ENCODE results near the gene CNPY3.
A peak's percentile ranks its signal among the peaks of the same experiment; 100 is the strongest.
"Not testable (repeated sequence)": the region's sequence is repeated elsewhere in the genome, so short reads cannot be mapped to it uniquely, and the experiment has no call there.

The CNPY3 gene

DNA sequence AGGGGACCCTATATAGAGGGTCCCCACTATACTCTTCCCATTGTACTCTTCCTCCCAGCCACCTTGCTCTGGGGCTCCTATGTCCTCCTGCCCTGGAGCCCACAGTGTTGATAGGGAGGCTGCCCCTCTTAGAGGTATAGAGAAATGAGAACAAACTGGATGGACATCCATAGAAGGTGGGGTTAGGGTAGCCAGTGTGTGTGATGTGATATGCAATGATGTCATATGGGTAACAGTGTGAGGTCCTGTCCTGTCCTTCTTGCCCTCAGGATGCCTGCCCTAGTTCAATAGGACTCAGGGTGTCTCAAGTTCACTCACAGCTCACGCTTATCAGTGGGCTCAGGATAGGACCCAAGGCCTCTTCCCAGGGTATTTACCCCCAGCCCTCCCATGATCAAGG, 13.0 kb upstream of the CNPY3 start:
- no peak for DNase-seq

DNA sequence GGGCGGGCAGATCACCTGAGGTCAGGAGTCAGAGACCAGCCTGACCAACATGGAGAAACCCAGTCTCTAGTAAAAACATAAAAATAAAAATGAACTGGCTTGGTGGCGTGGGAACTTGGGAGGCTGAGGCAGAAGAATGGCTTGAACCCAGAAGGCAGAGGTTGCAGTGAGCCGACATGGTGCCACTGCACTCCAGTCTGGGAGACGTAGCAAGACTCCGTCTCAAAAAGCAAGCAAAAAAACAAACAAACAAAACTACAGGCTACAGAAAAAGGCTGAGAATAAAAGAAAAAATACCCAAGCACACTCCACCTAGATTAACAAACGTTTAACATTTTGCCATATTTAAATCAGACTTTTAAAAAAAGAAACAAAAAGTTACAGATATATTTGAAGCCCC, 7.5 kb upstream of the CNPY3 start:
- DNase-seq: no peak

DNA sequence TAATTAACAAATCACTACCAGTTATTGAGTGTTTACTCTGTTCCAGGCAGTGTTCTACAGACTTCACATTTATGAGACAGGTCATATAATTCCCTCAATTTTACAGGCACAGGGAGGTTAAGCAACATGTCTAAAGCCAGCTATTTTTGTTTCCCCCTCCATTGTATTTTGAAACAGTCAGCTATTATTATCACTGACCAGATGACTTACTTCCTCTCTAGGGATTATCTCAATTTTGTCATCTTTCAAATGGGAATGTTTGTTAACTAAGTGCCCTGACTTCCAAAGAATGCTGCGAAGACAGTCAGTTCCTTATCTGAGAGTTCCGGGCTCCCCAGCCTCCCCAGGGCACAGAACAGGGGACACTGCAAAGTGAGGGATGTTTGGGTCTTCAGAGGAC, 5.6 kb upstream of the CNPY3 start:
- no peak for DNase-seq

DNA sequence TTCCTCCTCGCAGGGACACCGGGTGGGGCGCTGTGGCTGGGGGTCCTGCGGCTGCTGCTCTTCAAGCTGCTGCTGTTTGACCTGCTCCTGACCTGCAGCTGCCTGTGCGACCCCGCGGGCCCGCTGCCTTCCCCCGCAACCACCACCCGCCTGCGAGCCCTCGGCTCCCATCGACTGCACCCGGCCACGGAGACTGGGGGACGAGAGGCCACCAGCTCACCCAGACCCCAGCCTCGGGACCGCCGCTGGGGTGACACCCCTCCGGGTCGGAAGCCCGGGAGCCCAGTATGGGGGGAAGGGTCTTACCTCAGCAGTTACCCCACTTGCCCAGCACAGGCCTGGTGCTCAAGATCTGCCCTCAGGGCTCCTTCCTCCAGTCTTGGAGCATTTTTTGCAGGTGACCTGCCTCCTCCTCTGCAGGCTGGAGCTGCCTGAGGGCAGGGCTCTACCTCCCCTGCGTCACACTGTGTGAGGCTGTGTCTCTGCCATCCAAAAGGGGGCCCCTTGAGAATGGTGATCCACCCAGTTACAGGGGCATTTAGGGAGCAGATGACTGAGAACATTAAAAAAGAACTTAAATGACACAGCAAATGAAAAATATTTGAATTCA, 3.9 kb upstream of the CNPY3 start:
- DNase-seq: peak; percentile 82

DNA sequence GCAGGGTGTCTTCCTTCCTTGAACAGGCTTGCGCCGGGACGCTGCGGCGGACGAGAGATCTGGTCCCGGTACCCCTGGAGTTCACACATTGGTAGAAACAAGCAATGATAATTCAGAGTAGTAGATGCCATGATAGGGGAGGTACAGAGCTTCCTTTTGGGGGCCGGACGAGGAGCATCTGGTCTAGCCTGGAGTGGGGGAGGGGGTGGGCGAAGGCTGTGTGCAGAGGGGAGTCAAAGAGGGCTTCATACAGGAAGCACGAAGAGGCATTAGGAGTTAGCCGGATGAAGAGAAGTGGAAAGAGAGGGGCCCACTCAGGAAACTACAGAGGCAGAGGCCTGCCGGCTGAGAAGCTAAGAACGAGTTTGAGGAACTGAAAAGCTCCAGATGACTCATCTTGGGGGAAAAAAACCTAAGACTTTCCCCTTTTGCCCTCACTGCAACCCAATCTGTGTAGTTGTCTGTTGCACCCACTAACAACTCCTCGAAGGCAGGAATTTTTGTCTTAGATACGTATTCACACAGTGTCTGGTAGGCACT, 611 bp downstream of the CNPY3 start:
- no peak for DNase-seq

DNA sequence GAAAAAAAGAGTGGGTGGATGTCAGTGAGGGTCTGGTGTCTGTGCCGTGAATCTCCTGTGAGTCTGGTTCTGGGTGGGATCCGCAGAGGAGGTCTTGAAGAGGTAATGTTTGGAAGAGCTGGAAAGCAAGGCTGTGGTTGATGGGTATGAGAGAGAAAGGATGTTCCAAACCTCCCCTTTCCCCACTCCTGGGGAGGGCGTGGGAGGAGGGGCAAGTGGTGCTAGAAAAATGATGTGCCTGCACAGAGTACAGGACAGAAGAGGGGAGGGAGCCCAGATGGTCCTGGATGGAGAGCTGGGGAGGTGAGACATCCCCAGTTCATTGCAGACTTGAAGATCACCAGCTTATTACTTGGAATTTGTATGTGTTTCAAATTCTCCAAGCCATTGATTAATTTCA, 3.1 kb downstream of the CNPY3 start:
- no peak for DNase-seq

DNA sequence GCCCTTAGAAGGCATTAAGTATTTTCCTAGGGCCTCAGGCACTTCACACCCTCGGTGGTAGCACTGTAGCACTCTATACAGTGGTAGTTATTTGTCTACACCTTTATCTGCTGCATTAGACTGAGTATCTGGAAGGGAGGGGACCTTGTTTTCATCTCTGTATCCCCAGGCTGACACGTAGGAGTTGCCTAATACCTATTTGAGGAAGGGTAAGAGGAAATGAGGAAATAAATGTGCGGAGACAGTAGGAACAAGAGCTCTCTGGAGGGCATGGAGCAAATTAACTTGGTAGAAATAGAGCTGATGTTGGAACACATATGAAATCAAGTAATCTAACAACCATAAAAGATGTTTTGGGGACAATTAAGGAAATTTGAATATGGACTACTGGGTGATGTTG, 3.9 kb downstream of the CNPY3 start:
- DNase-seq: no peak

DNA sequence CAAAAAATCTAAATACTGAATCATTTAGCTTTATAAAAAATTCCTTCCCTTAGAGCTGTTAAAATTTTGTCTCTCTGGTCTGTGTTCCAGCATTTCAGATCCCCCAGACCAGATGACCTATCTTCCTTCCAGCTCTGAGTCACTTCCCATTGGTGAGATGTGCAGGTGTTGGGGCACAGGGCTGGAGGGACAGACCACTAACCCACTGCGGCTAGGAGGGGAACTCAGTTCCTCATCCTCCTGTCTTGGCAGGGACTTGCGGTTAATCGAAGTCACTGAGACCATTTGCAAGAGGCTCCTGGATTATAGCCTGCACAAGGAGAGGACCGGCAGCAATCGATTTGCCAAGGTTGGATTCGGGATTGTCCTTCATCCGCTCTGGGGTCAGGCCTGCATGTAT, 6.0 kb downstream of the CNPY3 start:
- DNase-seq: no peak

DNA sequence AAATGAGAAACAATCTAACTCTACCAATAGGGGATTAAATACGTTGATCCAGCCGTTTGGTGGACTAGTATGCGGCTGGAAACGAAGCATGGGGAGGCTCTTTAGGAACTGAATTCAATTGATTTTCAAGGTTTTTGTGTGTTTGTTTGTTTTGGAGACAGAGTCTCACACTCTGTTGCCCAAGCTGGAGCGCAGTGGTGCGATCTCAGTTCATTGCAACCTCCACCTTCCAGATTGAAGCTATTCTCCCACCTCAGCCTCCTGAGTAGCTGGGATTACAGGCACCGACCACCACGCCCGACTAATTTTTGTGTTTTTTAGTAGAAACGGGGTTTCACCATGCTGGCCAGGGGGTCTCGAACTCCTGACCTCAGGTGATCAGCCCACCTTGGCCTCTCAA, 7.1 kb downstream of the CNPY3 start:
- DNase-seq: no peak

DNA sequence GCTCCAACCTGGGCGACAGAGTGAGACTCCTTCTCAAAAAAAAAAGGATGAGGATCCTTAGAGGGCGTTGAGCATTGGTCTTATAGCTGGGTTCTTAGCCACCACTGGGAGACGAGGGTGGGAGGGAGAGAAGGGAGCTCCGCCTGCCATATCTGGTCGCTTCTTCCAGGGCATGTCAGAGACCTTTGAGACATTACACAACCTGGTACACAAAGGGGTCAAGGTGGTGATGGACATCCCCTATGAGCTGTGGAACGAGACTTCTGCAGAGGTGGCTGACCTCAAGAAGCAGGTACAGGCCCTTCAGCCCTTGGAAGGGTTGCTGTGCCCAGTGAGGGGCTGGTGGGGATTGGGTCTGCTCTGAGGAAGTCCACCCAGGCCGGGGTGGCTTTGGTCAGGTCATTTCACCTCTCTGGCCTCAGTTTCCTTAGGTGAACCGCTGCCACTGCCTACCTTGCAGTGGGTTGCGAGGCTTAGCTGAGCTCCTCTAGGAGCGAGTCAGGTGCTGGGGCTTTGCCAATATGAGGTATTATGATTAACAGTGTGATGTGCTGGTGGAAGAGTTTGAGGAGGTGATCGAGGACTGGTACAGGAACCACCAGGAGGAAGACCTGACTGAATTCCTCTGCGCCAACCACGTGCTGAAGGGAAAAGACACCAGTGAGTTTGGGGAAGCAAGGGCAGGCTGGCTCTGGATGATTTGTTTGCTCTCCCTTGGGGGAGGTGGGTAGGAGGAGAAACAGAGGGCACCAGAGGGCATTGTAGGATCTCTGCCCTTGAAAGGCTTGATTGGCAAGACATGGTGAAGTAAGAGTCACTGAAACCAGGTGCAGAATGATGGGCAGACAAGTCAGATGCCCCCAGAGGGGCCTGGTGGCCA, 8.5 kb downstream of the CNPY3 start:
- no peak for DNase-seq

DNA sequence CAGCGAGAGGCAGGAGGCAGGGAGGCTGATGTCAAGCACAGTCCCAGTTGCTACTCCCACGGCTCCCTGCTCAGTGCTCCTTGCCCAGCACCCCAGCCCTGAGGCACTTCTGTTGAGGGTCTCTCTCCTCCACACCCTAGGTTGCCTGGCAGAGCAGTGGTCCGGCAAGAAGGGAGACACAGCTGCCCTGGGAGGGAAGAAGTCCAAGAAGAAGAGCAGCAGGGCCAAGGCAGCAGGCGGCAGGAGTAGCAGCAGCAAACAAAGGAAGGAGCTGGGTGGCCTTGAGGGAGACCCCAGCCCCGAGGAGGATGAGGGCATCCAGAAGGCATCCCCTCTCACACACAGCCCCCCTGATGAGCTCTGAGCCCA, 9.1 kb downstream of the CNPY3 start:
- no peak for DNase-seq

DNA sequence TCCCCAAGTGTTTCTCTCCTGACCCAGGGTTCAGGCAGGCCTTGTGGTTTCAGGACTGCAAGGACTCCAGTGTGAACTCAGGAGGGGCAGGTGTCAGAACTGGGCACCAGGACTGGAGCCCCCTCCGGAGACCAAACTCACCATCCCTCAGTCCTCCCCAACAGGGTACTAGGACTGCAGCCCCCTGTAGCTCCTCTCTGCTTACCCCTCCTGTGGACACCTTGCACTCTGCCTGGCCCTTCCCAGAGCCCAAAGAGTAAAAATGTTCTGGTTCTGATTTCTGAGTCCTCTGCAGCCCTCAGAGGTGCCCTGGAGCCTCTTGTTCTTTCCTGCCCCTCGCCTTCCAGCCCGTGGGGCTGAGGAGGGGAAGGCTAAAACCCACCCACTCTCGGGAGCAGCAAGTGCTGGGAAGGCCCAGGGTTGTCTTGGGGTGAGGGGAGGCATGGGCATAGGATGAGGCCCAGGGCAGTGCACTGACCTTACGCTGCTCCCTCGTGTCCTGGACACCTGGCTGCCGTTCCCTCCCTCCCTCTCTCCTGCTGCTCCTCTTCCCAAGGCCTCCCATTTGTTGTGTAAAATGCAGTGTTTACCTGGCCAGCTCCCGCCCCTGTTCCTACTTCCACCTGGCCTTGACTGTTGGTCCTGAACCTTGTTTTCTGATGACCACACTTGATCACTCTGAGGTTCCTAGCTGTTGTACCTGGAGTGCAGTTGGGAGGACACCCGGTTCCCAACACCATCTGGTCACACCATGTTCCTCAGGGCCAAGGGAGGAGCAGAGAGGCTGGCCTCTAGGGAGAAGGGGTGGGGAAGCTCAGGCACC, 9.9 kb downstream of the CNPY3 start:
- no peak for DNase-seq

DNA sequence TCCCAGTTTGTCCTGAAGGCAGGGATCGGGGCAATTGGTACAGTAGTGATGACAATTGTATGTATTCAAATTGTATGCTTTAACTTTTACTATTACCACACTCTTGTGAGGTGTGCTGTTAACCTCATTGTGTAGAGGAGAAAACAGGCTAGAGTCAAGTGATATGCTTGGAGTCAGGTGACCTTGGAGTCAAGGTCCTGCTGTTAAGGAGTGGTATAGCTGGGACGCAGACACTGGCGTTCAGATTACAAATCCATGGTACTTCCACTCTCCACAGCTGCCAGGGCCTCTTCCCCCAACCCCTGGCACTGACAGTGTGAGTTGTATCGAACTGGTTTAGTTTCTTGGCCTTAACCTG, 10.5 kb downstream of the CNPY3 start:
- DNase-seq: no peak

DNA sequence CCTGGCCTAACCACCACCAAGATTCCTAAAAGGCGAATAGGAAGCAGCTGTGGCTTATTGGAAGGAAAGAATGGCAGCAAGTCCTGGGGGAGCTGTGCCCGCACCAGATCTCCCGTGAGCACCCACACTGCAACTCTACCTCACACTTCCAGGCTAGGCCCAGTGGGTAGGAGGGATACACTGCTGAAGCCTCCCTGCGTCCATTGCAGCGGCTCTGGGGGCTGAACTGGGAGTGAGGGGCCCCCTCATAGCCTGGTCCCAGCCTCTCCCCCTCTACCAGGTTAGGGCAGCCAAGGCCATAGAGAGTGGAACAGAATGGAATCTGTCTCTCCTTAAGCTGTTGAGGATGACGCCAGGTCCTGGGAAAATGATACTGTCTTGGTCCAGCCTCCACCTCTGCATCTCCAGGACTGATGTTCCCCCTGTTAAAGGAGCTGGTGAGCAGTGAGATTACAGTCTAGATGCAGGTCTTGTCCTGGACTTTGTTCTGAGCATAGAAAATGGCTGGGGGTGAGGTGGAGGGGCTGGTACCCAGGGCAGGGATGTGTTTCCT, 11.3 kb downstream of the CNPY3 start:
- no peak for DNase-seq

DNA sequence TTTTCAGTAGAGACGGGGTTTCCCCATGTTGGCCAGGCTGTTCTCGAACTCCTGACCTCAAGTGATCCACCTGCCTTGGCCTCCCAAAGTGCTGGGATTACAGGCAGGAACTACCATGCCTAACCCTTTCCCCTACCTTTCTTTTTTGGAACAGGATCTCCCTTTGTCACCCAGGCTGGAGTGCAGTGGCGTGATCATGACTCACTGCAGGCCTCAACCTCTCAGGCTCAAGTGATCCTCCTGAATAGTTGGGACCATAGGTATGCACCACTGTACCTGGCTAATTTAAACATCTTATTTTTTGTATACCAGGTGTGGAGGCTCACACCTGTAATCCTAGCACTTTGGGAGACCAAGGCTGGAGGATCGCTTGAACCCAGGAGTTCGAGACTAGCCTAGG, 12.1 kb downstream of the CNPY3 start:
- not testable (repeated sequence) for DNase-seq

DNA sequence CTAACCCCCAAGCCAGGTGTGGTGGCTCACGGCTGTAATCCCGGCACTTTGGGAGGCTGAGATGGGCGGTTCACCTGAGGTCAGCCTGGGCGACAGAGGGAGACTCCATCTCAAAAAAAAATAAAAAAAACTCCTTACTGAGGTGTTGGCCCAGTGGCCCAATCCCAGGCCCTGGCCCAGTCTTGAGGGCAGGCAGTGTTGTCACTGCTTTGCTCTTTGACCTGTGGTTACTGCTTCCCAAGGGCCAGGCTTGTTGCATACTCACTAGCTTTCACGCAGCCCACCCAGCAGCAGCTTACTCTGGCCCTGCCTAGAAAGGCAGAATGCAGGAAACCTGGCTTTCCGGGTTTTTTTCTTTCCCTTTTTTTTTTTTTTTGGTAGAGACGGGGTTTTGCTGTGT, 13.2 kb downstream of the CNPY3 start:
- no peak for DNase-seq

DNA sequence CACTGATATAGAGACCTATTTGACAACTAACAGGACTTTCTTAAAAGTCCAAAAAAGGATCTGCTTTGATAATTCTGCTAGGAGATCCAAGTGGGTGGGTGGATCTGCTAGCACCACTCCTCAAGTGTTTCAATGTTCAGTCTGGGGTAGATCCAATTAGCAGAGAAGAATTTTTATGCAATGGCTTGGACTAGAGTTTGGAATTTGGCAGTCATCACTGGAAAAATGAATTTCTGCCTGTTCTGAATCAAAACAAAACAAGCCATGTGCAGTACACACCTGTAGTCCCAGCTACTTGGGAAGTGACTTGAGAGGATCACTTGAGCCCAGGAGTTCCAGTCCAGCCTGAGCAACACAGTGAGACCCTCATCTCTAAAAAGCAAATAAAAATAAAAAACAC, 18.7 kb downstream of the CNPY3 start:
- no peak for DNase-seq

DNA sequence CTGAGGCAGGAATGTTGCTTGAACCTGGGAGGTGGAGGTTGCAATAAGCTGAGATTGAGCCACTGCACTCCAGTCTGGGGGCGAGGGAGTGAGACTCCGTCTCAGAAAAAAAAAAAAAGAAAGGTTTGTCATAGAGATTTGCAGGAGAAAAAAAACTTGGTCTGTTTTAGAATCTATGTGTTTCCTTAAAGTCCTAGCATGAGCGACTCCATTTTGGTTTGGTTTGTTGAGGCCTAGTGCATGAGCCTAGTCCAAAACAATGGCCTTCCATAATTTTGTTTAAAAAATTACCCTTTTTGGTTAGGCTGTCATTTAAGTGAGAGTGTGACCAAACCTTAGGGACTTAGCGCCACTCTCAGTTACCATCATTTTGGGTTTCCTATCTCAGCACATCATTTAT, 23.1 kb downstream of the CNPY3 start:
- no peak for DNase-seq

DNA sequence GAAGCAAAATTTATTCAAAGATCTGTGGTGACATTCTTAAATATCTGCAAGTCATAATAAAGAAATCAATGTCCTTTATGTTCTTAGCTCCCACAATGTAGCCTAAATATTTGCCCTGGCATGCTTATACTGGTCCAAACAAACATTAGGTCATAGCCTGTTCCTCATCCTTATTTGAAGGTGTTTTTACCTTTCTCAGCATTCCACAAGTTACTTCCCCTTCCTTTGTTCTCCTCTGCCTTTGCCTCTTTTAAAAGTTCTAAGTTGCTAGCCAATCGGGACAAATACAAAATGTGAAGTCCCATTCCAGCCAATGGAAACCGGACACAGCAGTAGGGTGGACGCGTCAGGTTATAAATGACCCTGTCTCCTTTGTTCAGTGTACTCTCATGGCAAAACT, 25.1 kb downstream of the CNPY3 start:
- DNase-seq: not testable (repeated sequence)

DNA sequence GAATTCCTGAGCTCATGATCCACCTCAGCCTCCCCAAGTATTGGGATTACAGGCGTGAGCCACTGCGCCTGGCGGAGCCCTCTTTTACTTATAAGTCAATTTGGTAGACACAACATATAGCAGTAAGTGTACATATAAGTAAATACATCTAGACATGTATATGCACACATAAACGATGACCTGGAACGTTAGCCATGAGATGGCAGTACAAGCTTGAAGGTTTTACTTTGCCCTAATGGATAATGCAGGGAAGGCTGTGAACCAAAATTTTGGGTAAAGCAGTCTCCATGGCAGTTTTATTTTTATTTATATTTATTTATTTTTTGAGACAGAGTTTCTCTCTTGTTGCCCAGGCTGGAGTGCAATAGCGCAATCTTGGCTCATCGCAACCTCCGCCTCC, 28.8 kb downstream of the CNPY3 start:
- DNase-seq: no peak

DNA sequence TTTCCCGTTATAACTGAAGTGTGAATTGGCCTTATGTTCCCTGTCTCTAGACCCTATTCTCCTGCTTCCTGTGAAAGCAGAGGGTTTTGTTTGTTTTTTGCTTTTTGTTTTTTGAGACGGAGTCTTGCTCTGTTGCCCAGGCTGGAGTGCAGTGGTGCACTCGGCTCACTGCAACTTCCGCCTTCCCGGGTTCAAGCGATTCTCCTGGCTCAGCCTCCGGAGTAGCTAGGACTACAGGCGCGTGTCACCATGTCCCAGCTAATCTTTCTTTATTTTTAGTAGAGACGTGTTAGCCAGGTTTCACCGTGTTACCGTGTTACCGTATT, 30.6 kb downstream of the CNPY3 start:
- DNase-seq: no peak

DNA sequence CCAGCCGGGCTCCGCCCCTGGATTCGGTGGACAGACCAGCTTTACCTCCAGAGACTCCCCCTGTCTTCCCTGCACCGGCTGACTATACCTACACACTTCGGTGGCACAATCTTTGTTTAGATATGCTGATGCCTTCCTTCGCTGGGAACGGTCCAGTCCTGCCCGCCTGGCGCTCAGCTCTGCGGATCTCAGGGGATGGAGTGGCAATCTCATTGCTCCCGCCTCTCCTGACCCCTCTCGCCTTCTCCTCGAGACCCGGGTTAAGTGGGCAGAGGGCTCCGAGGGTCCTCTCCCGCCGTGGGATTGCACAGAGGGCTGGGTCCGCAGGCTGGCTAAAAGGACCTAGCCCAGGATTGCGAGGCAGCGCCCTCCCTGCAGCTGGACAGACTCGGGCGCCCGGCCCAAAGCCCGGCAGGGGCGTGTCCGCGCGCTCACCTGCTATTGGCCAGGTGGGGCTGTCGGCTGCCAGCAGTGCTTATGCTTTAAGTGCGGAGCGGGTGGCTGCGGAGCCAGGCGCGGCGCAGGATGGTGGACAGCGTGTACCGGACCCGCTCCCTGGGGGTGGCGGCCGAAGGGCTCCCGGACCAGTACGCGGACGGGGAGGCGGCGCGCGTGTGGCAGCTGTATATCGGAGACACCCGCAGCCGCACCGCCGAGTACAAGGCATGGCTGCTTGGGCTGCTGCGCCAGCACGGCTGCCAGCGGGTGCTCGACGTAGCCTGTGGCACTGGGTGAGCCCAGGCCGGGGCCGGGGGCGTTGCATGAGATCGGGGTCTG, 31.2 kb downstream of the CNPY3 start, which contains the start of gene GNMT:
Gene GNMT, plus strand, starts transcription at position 512 of the 777 bp plus-strand sequence. Its CDS starts 14 bp downstream, at position 526.
- DNase-seq: peak; percentile 91

DNA sequence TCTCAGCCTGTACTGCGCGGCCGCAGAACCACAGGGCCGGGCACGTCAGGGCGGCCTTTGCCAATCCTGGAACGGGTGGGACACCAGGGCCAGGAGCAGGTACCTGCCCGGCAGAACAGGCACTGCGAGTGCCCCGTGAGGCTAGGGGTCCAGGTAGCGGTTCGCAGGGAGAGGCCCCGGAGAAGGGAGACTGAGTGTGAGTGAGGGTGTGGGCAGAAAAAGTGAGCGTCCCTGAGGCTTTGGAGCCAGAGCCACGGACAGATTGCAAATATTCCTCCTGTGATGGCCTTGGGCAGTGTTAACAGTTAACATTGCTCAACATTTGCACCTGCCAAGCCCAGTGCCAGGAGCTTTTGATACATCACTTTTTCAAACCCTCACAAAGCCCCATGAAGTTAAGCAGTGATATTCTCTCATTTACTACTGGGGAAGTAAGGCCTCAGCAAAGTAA, 31.8 kb downstream of the CNPY3 start:
- DNase-seq: no peak

Measured in islet precursor cell (in vitro differentiated cells).